ENCODE results near the gene FBXL17.

DNA sequence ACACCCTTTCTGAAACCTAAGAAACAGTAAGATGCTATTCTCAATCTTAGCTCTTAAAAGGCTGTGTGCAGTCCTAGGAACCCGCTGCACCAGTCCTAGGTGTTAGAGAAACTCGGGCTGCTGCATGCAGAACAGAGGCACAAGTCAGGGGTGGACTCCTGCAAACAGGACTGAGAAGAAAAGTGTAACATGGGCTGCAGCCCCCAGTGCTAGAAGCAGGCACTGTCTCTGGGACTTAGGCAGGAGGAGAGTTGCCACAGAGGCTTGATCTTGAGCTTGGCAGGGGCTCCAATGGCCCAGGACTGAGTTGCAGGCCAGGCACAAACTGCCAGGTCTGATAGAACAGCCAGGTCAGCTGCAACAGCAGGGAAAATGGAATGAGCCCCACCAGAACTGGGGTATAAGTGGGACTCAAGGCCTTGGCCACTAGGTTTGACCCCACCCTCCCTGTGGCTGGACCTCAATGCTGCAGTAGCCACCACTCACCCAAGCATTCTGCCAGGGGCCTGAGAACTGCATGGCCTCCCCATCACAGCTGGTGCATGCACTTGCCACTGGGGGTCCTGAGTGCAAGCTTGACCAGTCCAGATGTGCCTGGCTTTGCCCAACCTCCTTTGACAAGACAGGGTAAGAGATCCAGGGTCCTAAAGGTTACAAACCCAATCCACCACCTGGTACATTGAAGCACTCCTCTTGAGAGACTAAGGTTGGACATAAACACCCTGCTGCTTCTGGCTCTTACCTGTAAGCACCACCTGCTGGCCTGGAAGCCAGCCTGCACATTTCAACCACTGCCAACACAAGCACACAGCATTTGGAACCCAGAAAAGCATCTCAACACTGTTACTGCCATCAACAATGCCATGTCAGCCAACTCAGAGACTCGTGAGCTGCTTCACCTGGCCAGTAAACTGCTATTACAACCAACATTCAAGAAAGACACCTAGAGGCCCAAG, 103.3 kb downstream of the FBXL17 start:
- TF ChIP-seq, protein P1, sequence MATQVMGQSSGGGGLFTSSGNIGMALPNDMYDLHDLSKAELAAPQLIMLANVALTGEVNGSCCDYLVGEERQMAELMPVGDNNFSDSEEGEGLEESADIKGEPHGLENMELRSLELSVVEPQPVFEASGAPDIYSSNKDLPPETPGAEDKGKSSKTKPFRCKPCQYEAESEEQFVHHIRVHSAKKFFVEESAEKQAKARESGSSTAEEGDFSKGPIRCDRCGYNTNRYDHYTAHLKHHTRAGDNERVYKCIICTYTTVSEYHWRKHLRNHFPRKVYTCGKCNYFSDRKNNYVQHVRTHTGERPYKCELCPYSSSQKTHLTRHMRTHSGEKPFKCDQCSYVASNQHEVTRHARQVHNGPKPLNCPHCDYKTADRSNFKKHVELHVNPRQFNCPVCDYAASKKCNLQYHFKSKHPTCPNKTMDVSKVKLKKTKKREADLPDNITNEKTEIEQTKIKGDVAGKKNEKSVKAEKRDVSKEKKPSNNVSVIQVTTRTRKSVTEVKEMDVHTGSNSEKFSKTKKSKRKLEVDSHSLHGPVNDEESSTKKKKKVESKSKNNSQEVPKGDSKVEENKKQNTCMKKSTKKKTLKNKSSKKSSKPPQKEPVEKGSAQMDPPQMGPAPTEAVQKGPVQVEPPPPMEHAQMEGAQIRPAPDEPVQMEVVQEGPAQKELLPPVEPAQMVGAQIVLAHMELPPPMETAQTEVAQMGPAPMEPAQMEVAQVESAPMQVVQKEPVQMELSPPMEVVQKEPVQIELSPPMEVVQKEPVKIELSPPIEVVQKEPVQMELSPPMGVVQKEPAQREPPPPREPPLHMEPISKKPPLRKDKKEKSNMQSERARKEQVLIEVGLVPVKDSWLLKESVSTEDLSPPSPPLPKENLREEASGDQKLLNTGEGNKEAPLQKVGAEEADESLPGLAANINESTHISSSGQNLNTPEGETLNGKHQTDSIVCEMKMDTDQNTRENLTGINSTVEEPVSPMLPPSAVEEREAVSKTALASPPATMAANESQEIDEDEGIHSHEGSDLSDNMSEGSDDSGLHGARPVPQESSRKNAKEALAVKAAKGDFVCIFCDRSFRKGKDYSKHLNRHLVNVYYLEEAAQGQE (IDR thresholded peaks at IDR 0.05; ENCODE audit: insufficient read depth in 1 of 2, low read depth in 2 of 2, low read length in 2 of 2), result no peak
- TF ChIP-seq TAF1 (IDR thresholded peaks at IDR 0.05; ENCODE audit: borderline replicate concordance, insufficient read depth, low read length) (no peak), POLR2AphosphoS5 (IDR thresholded peaks at IDR 0.05; ENCODE audit: low read depth, low read length) (no peak), SIN3A (IDR thresholded peaks at IDR 0.05; ENCODE audit: borderline replicate concordance, insufficient read depth, low read length) (no peak)
